PC-9 (cell line): ENCODE data around the gene HOXB3. TPM values are rescaled to one million over a fixed set of nuclear protein-coding genes. Genes with fewer than 3 reads are reported as not detected.

ENCODE experiments used
- BruUV-seq: library from RNA; stranded (reverse); fragments of 400-500 nt; replicated peaks from 2 replicates; lab custom pipeline; 2021; lab: Mats Ljungman, UMichigan
- CTCF ChIA-PET: fragments of 300-600 bp; sonication (Branson Sonifier 250); formaldehyde crosslinking; loops from one replicate; lab custom pipeline; 2022; ENCODE audit warnings: antibody characterized with exemption; lab: Charles Lee
- POLR2A ChIA-PET: fragments of 300-600 bp; sonication (Branson Sonifier 250); formaldehyde crosslinking; loops from one replicate; lab custom pipeline; 2022; ENCODE audit warnings: antibody characterized with exemption; ENCODE audit not compliant: unreplicated experiment; lab: Charles Lee
- DNase-seq, 2 experiments: peaks; one replicate each; pipeline versions ENCODE4 v3.0.0 to v3.0.0-alpha.2; 2015 to 2022; ENCODE audit warnings: mixed read lengths in 1 of 2
- H2AFZ ChIP-seq: fragments of 200-600 bp; sonication (generic); 2 replicates; pipeline ENCODE4 v1.8.1; 2017; ENCODE audit warnings: antibody characterized with exemption
- H3F3A ChIP-seq: fragments of 200-600 bp; sonication (generic); 2 replicates; pipeline ENCODE4 v1.8.1; 2017; ENCODE audit warnings: antibody characterized with exemption, mild to moderate bottlenecking, low read depth; ENCODE audit not compliant: insufficient read depth
- H3K27ac ChIP-seq: fragments of 200-600 bp; sonication (generic); 2 replicates; pipeline ENCODE4 v1.6.1; 2016; ENCODE audit warnings: mixed run types
- H3K27me3 ChIP-seq: fragments of 200-600 bp; sonication (generic); 2 replicates; pipeline ENCODE4 v1.6.1; 2016; ENCODE audit warnings: low read depth, mixed run types; ENCODE audit not compliant: insufficient read depth
- H3K36me3 ChIP-seq: fragments of 200-600 bp; sonication (generic); 2 replicates; pipeline ENCODE4 v1.6.1; 2016; ENCODE audit warnings: low read depth, mixed run types
- H3K4me1 ChIP-seq: fragments of 200-600 bp; sonication (generic); replicated peaks from 2 replicates; pipeline ENCODE4 v1.6.1; 2016; ENCODE audit warnings: mixed run types; ENCODE audit not compliant: insufficient read depth
- H3K4me2 ChIP-seq: fragments of 200-600 bp; sonication (generic); 2 replicates; pipeline ENCODE4 v1.6.1; 2017; ENCODE audit warnings: mixed run types
- H3K4me3 ChIP-seq: fragments of 200-600 bp; sonication (generic); 2 replicates; pipeline ENCODE4 v1.6.1; 2016; ENCODE audit warnings: mixed run types
- H3K79me2 ChIP-seq: fragments of 200-600 bp; sonication (generic); 2 replicates; pipeline ENCODE4 v1.6.1; 2017; ENCODE audit warnings: low read depth, mixed run types
- H3K9me2 ChIP-seq: fragments of 200-600 bp; sonication (generic); 2 replicates; pipeline ENCODE4 v1.8.1; 2017; ENCODE audit warnings: mild to moderate bottlenecking; ENCODE audit not compliant: insufficient read depth
- H3K9me3 ChIP-seq: fragments of 200-600 bp; sonication (generic); 2 replicates; pipeline ENCODE4 v1.8.1; 2016; ENCODE audit warnings: low read depth; ENCODE audit not compliant: insufficient read depth
- H4K20me1 ChIP-seq: fragments of 200-600 bp; sonication (generic); 2 replicates; pipeline ENCODE4 v1.8.1; 2017; ENCODE audit not compliant: insufficient read depth
- CTCF ChIP-seq: fragments of 200-600 bp; sonication (generic); conservative IDR thresholded peaks from 2 replicates; pipeline ENCODE4 v1.6.1; 2017; ENCODE audit warnings: mixed run types, antibody characterized with exemption, mild to moderate bottlenecking, moderate library complexity
- EZH2 ChIP-seq: fragments of 200-600 bp; sonication (generic); IDR thresholded peaks from 2 replicates; pipeline ENCODE4 v1.8.0; 2017; ENCODE audit warnings: antibody characterized with exemption, low read depth
- intact Hi-C: fragments of 100-400 bp; cut with micrococcal nuclease; formaldehyde crosslinking; loops from one replicate; pipeline ENCODE4 v1.10.0; 2022; ENCODE audit not compliant: unreplicated experiment
- total RNA-seq: library from RNA; stranded (reverse); gene quantifications from 2 replicates; pipeline ENCODE4 v1.2.3, GENCODE V29; 2021

HOXB3 gene
- total RNA-seq, 1 experiment from 2014 or later = 19.1 TPM

DNA sequence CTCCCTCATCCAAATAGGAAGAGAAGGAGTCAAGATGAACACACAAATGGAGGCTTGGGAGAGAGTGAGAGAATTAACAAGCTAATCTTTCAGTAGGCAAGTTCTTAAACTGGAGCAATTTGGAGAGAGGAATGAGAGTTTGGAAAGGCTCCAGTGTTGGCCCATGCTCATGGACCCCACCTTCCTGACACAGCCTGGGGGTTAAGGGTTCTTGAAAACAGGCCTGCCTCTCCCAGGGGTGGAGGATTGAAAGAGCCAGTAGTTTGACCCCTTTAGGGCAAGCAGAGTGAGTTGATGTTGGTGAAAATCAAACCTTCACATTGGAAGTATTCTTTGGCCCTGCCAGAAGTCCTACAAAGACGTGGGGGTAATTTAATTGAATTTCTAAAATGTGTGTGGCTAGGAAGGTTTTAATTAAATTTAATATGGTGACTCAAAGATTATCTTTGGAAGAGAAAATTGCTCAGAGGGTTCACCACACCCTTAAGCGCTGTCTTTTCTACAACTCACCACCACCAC, 5.8 kb downstream of the HOXB3 start:
- H2AFZ ChIP-seq = no peak overlapping the region
- intact Hi-C loops = no loop called here
- no peaks in the 10 kb centered on the region for H3K9me3 ChIP-seq
- no peaks in the 10 kb centered on the region for H4K20me1 ChIP-seq
- peak overlapping the region; percentile 98 for H3K4me2 ChIP-seq
- peak overlapping the region; percentile 67; the same call in 1 of the 2 replicates for H3K4me3 ChIP-seq
- no peaks in the 10 kb centered on the region for H3K9me2 ChIP-seq
- H3K27me3 ChIP-seq = no peaks in the 10 kb centered on the region
- H3K36me3 ChIP-seq = no peaks in the 10 kb centered on the region
- no peak overlapping the region for H3K27ac ChIP-seq
- ChIA-PET POLR2A (interaction anchor here (0.5 kb wide), 1 partner anchor 75 kb away, joined by 9 read pairs; no protein-coding TSS in a partner anchor), CTCF (no interaction called here)
- H3F3A ChIP-seq = peaks cover 9% of the 10 kb centered on the region; the same call in 1 of the 2 replicates
- peaks cover 12% of the 10 kb centered on the region for H3K4me1 ChIP-seq
- 0 out of 2 replicates have a peak, but pooled peaks cover 5% of the 10 kb centered on the region for H3K79me2 ChIP-seq
- no TSS peak for BruUV-seq
- TF ChIP-seq EZH2 = no peak
- TF ChIP-seq CTCF = no peak
- DNase-seq = no peak

- intact Hi-C loops = no loop called here
- Histone ChIP-seq H3K79me2 (0 out of 2 replicates have a peak, but pooled peaks cover 5% of the 10 kb centered on the region), H3K9me3 (no peaks in the 10 kb centered on the region), H3K4me3 (no peak overlapping the region), H3K4me1 (peaks cover 12% of the 10 kb centered on the region), H3K9me2 (no peaks in the 10 kb centered on the region), H4K20me1 (no peaks in the 10 kb centered on the region), H3K27me3 (no peaks in the 10 kb centered on the region), H3K4me2 (no peak overlapping the region), H3K27ac (no peak overlapping the region), H2AFZ (no peak overlapping the region), H3F3A (peaks cover 9% of the 10 kb centered on the region; the same call in 1 of the 2 replicates), H3K36me3 (no peaks in the 10 kb centered on the region)
- no peak for DNase-seq
- TF ChIP-seq EZH2 = no peak
- no peak for TF ChIP-seq CTCF
- CTCF ChIA-PET = no interaction called here
- POLR2A ChIA-PET = interaction anchor here (0.5 kb wide), 1 partner anchor 75 kb away, joined by 9 read pairs; no protein-coding TSS in a partner anchor
- no TSS peak for BruUV-seq
Observed at GRCh38 chr17:48583708-48584222, 6.3 kb downstream of the HOXB3 start.

- H3K4me1 ChIP-seq = peaks cover 11% of the 10 kb centered on the region
- H3K4me3 ChIP-seq = no peak overlapping the region
- POLR2A ChIA-PET = interaction anchor here (0.6 to 0.7 kb wide), 2 partner anchors 58 to 556 kb away, joined by 3 to 8 read pairs; no protein-coding TSS in a partner anchor
- CTCF ChIA-PET = no interaction called here
- TF ChIP-seq EZH2 (no peak), CTCF (no peak)
- intact Hi-C loops = no loop called here
- 0 out of 2 replicates have a peak, but pooled peaks cover 5% of the 10 kb centered on the region for H3K79me2 ChIP-seq
- BruUV-seq = no TSS peak
- H4K20me1 ChIP-seq = no peaks in the 10 kb centered on the region
- no peak overlapping the region for H2AFZ ChIP-seq
- H3K27me3 ChIP-seq = no peaks in the 10 kb centered on the region
- H3K27ac ChIP-seq = no peak overlapping the region
- DNase-seq = no peak
- H3K36me3 ChIP-seq = no peaks in the 10 kb centered on the region
- no peaks in the 10 kb centered on the region for H3K9me2 ChIP-seq
- H3K4me2 ChIP-seq = no peak overlapping the region
- no peaks in the 10 kb centered on the region for H3K9me3 ChIP-seq
- peaks cover 4% of the 10 kb centered on the region; the same call in 1 of the 2 replicates for H3F3A ChIP-seq
Observed at GRCh38 chr17:48582750-48583069, 7.3 kb downstream of the HOXB3 start.
